ENCODE results near the gene DBN1.

Gene DBN1

DNA sequence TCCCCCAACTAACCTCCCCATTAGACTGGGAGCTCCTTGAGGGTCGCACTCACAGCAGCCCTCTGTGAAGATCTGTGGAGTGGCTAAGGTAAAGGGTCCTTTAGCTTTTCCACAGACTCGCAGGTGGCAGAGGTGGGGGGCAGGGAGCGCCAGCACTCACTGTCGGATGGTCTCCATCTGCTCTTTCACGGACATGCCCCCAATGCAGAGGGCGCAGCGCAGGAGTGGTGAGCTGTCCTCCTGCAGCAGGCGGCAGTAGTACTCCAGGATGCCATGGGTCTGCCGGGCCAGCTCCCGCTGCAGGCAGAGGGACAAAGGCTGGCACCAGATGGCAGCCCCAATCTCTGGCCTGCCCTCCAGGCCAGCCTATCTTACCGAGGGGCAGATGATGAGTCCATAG is 41.1 kb upstream of the DBN1 start:
- no peak for TF ChIP-seq CTCF (IDR thresholded peaks at IDR 0.05; ENCODE audit: low read depth, low read length)
- no peak for DNase-seq (ENCODE audit: low read depth, low spot score)
- no peak overlapping the region for H3K4me3 ChIP-seq (ENCODE audit: low read depth, low read length)
- in situ Hi-C loops (cut with HindIII; ENCODE audit: low sequenced_read_pairs): no loop called here

DNA sequence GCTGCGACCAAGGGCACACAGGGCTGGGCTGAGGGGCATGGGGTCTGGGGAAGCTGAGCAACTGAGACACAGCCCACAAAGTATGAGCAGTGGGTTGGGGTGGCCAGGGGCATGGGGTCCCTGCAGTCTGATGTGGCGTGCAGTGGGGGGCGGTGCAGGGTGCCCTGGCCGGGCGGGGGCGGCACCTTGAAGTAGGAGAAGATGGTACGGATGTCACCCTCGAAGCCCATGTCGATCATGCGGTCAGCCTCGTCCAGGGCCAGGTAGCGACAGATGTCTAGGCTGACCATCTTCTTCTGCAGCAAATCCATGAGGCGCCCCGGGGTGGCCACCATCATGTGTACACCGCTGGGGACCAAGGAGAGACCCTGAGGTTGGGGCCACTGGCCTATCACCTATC is 40.1 kb upstream of the DBN1 start:
- no peak for TF ChIP-seq CTCF (IDR thresholded peaks at IDR 0.05; ENCODE audit: low read depth, low read length)
- H3K4me3 ChIP-seq (ENCODE audit: low read depth, low read length): no peak overlapping the region
- DNase-seq (ENCODE audit: low read depth, low spot score): no peak
- in situ Hi-C loops (cut with HindIII; ENCODE audit: low sequenced_read_pairs): no loop called here

- in situ Hi-C loops (cut with HindIII; ENCODE audit: low sequenced_read_pairs): no loop called here
- H3K4me3 ChIP-seq (ENCODE audit: low read depth, low read length): no peak overlapping the region
- DNase-seq (ENCODE audit: low read depth, low spot score): no peak
- no peak for TF ChIP-seq CTCF (IDR thresholded peaks at IDR 0.05; ENCODE audit: low read depth, low read length)
Observed at GRCh38 chr5:177512736-177513380, 39.4 kb upstream of the DBN1 start.

DNA sequence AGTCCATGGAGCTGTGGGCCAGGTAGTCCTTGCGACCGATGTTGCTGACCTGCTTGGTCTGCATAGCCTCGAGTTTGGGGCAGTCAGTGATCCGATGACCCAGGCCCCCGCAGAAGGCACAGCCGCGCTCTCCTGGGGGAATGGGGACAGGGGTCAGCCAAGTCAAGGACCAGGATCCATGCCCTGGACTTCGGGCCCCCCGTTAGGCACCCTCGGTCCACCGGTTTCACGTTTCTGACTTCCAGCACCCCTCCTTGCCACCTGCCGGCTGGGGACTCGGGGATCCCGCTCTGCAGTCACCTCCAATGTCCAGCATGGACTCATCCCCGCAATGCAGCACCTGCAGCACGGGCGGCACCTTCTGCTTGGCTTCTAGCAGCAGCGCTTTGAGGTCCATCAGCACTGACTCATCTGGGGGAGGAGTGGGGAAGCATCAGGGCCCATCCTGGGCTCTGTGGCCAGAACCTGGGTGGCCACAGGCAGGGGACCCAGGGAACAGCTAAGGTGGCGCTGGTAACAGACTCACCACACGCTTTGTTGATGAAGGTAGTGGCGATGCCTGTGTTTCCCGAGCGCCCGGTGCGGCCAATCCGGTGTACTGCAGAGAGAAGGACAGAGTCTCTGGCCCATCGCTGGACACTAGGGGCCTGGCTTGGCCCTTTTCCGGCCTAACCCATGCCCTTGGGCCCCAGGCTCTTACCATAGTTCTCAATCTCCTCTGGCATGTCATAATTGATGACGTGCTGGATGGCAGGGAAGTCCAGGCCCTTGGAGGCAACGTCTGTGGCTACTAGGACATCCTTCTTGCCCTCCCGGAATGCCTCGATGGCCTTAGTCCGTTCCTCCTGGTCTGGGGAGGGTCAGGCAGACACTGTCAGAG is 38.6 kb upstream of the DBN1 start:
- in situ Hi-C loops (cut with HindIII; ENCODE audit: low sequenced_read_pairs): no loop called here
- no peak overlapping the region for H3K4me3 ChIP-seq (ENCODE audit: low read depth, low read length)
- TF ChIP-seq CTCF (IDR thresholded peaks at IDR 0.05; ENCODE audit: low read depth, low read length): no peak
- no peak for DNase-seq (ENCODE audit: low read depth, low spot score)

GRCh38 chr5:177511181-177511580 is 37.7 kb upstream of the DBN1 start:
- in situ Hi-C loops (cut with HindIII; ENCODE audit: low sequenced_read_pairs): no loop called here
- no peak for TF ChIP-seq CTCF (IDR thresholded peaks at IDR 0.05; ENCODE audit: low read depth, low read length)
- no peak overlapping the region for H3K4me3 ChIP-seq (ENCODE audit: low read depth, low read length)
- DNase-seq (ENCODE audit: low read depth, low spot score): no peak

GRCh38 chr5:177510567-177511053 is 37.2 kb upstream of the DBN1 start:
- H3K4me3 ChIP-seq (ENCODE audit: low read depth, low read length): no peak overlapping the region
- in situ Hi-C loops (cut with HindIII; ENCODE audit: low sequenced_read_pairs): no loop called here
- DNase-seq (ENCODE audit: low read depth, low spot score): no peak
- TF ChIP-seq CTCF (IDR thresholded peaks at IDR 0.05; ENCODE audit: low read depth, low read length): no peak

All from astrocyte of the spinal cord (primary cell).